PC-9 (cell line): ENCODE data around the gene CNTFR. TPM values are rescaled to one million over a fixed set of nuclear protein-coding genes. Genes with fewer than 3 reads are reported as not detected.

Source experiments
- BruUV-seq: library from RNA; stranded (reverse); fragments of 400-500 nt; replicated peaks from 2 replicates; lab custom pipeline; 2021; lab: Mats Ljungman, UMichigan
- CTCF ChIA-PET: fragments of 300-600 bp; sonication (Branson Sonifier 250); formaldehyde crosslinking; loops from one replicate; lab custom pipeline; 2022; ENCODE audit warnings: antibody characterized with exemption; lab: Charles Lee
- POLR2A ChIA-PET: fragments of 300-600 bp; sonication (Branson Sonifier 250); formaldehyde crosslinking; loops from one replicate; lab custom pipeline; 2022; ENCODE audit warnings: antibody characterized with exemption; ENCODE audit not compliant: unreplicated experiment; lab: Charles Lee
- DNase-seq, 2 experiments: peaks; one replicate each; pipeline versions ENCODE4 v3.0.0 to v3.0.0-alpha.2; 2015 to 2022; ENCODE audit warnings: mixed read lengths in 1 of 2
- H2AFZ ChIP-seq: fragments of 200-600 bp; sonication (generic); 2 replicates; pipeline ENCODE4 v1.8.1; 2017; ENCODE audit warnings: antibody characterized with exemption
- H3F3A ChIP-seq: fragments of 200-600 bp; sonication (generic); 2 replicates; pipeline ENCODE4 v1.8.1; 2017; ENCODE audit warnings: antibody characterized with exemption, mild to moderate bottlenecking, low read depth; ENCODE audit not compliant: insufficient read depth
- H3K27ac ChIP-seq: fragments of 200-600 bp; sonication (generic); 2 replicates; pipeline ENCODE4 v1.6.1; 2016; ENCODE audit warnings: mixed run types
- H3K27me3 ChIP-seq: fragments of 200-600 bp; sonication (generic); 2 replicates; pipeline ENCODE4 v1.6.1; 2016; ENCODE audit warnings: low read depth, mixed run types; ENCODE audit not compliant: insufficient read depth
- H3K36me3 ChIP-seq: fragments of 200-600 bp; sonication (generic); 2 replicates; pipeline ENCODE4 v1.6.1; 2016; ENCODE audit warnings: low read depth, mixed run types
- H3K4me1 ChIP-seq: fragments of 200-600 bp; sonication (generic); replicated peaks from 2 replicates; pipeline ENCODE4 v1.6.1; 2016; ENCODE audit warnings: mixed run types; ENCODE audit not compliant: insufficient read depth
- H3K4me2 ChIP-seq: fragments of 200-600 bp; sonication (generic); 2 replicates; pipeline ENCODE4 v1.6.1; 2017; ENCODE audit warnings: mixed run types
- H3K4me3 ChIP-seq: fragments of 200-600 bp; sonication (generic); 2 replicates; pipeline ENCODE4 v1.6.1; 2016; ENCODE audit warnings: mixed run types
- H3K79me2 ChIP-seq: fragments of 200-600 bp; sonication (generic); 2 replicates; pipeline ENCODE4 v1.6.1; 2017; ENCODE audit warnings: low read depth, mixed run types
- H3K9me2 ChIP-seq: fragments of 200-600 bp; sonication (generic); 2 replicates; pipeline ENCODE4 v1.8.1; 2017; ENCODE audit warnings: mild to moderate bottlenecking; ENCODE audit not compliant: insufficient read depth
- H3K9me3 ChIP-seq: fragments of 200-600 bp; sonication (generic); 2 replicates; pipeline ENCODE4 v1.8.1; 2016; ENCODE audit warnings: low read depth; ENCODE audit not compliant: insufficient read depth
- H4K20me1 ChIP-seq: fragments of 200-600 bp; sonication (generic); 2 replicates; pipeline ENCODE4 v1.8.1; 2017; ENCODE audit not compliant: insufficient read depth
- EZH2 ChIP-seq: fragments of 200-600 bp; sonication (generic); IDR thresholded peaks from 2 replicates; pipeline ENCODE4 v1.8.0; 2017; ENCODE audit warnings: antibody characterized with exemption, low read depth
- intact Hi-C: fragments of 100-400 bp; cut with micrococcal nuclease; formaldehyde crosslinking; loops from one replicate; pipeline ENCODE4 v1.10.0; 2022; ENCODE audit not compliant: unreplicated experiment
- total RNA-seq: library from RNA; stranded (reverse); gene quantifications from 2 replicates; pipeline ENCODE4 v1.2.3, GENCODE V29; 2021
- TF ChIP-seq, protein P1 (sequence below): fragments of 200-600 bp; sonication (generic); conservative IDR thresholded peaks from 2 replicates; pipeline ENCODE4 v1.6.1; 2017; ENCODE audit warnings: mixed run types, antibody characterized with exemption, mild to moderate bottlenecking, moderate library complexity

Gene CNTFR
- total RNA-seq, 1 experiment from 2014 or later: not detected

DNA sequence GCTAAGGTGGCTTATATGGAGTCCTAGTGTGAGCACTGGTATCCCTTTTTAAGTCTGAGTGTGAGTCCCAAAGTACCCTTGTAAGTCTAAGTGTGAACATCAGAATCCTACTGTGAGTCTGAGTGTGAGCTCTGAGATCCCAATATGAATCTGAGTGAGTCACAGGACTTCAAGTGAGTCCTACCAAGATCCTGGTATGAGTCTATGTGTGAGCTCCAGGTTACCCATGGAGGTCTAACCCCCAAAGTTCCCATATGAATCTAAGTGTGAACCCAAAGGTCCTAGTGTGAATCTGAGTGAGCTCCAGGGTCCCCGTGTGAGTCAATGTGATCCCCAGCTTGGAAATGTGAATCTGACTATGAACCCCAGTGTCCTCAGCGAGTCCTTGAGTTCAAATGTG lies 2.3 kb downstream of the CNTFR start:
- H3K79me2 ChIP-seq: no peaks in the 10 kb centered on the region
- CTCF ChIA-PET: interaction anchor here (1.0 kb wide), 1 partner anchor 183 kb away, joined by 3 read pairs; no protein-coding TSS in a partner anchor
- no peaks in the 10 kb centered on the region for H3K36me3 ChIP-seq
- no peaks in the 10 kb centered on the region for H4K20me1 ChIP-seq
- no peak overlapping the region for H3K4me2 ChIP-seq
- no peaks in the 10 kb centered on the region for H3F3A ChIP-seq
- no peaks in the 10 kb centered on the region for H3K9me2 ChIP-seq
- peaks cover 57% of the 10 kb centered on the region for H3K27me3 ChIP-seq
- intact Hi-C loops: no loop called here
- TF ChIP-seq EZH2: no peak
- TF ChIP-seq, protein P1, sequence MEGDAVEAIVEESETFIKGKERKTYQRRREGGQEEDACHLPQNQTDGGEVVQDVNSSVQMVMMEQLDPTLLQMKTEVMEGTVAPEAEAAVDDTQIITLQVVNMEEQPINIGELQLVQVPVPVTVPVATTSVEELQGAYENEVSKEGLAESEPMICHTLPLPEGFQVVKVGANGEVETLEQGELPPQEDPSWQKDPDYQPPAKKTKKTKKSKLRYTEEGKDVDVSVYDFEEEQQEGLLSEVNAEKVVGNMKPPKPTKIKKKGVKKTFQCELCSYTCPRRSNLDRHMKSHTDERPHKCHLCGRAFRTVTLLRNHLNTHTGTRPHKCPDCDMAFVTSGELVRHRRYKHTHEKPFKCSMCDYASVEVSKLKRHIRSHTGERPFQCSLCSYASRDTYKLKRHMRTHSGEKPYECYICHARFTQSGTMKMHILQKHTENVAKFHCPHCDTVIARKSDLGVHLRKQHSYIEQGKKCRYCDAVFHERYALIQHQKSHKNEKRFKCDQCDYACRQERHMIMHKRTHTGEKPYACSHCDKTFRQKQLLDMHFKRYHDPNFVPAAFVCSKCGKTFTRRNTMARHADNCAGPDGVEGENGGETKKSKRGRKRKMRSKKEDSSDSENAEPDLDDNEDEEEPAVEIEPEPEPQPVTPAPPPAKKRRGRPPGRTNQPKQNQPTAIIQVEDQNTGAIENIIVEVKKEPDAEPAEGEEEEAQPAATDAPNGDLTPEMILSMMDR: no peak
- no peak for DNase-seq
- no peaks in the 10 kb centered on the region for H3K9me3 ChIP-seq
- H3K27ac ChIP-seq: no peak overlapping the region
- H2AFZ ChIP-seq: no peak overlapping the region
- H3K4me1 ChIP-seq: no peaks in the 10 kb centered on the region
- H3K4me3 ChIP-seq: no peak overlapping the region
- BruUV-seq: no TSS peak
- POLR2A ChIA-PET: interaction anchor here (0.6 kb wide), 1 partner anchor 1105 kb away, joined by 4 read pairs; no protein-coding TSS in a partner anchor

DNA sequence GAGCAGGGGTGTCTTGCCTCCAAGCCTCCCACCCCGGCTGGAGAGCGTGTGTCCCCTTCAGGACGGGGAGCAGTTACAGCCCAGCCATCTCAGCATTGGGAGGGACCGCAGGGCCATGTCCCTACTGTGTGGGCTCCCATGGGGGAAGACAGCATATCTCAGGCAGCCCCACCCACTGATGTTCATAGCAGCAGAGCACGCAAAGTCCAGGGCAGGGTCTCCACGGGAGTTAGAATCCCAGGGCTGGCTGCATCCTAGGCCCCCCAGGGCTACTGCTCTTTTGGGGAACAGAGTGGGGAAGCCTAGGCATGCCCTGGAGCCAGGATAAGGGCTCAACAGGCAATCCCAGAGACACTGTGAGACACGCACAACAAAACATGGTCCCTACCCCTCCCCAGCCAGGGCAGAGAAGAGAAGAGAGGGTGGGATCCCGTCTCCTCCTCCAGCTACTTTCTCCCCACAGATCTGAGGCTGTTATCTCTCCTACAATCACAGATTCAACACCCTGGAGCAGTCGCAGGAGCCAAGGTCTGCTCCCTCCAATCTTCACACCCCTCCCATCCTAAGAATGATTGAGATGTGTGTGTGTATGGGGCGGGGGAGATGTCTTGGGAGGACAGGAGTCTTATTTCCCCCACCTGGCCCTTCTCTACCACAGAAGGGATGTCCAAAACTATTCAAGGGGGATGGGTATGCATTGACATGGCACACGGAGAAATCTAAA lies 3.4 kb downstream of the CNTFR start:
- ChIA-PET POLR2A (no interaction called here), CTCF (no interaction called here)
- intact Hi-C loops: no loop called here
- no peak for TF ChIP-seq EZH2
- TF ChIP-seq, protein P1: no peak
- H3K4me3 ChIP-seq: no peak overlapping the region
- no TSS peak for BruUV-seq
- no peak overlapping the region for H2AFZ ChIP-seq
- DNase-seq: no peak
- no peak overlapping the region for H3K4me2 ChIP-seq
- H3K9me2 ChIP-seq: no peaks in the 10 kb centered on the region
- no peaks in the 10 kb centered on the region for H3F3A ChIP-seq
- no peaks in the 10 kb centered on the region for H3K9me3 ChIP-seq
- no peaks in the 10 kb centered on the region for H3K79me2 ChIP-seq
- H3K27me3 ChIP-seq: peaks cover 55% of the 10 kb centered on the region
- H3K36me3 ChIP-seq: no peaks in the 10 kb centered on the region
- no peak overlapping the region for H3K27ac ChIP-seq
- no peaks in the 10 kb centered on the region for H4K20me1 ChIP-seq
- H3K4me1 ChIP-seq: no peaks in the 10 kb centered on the region

DNA sequence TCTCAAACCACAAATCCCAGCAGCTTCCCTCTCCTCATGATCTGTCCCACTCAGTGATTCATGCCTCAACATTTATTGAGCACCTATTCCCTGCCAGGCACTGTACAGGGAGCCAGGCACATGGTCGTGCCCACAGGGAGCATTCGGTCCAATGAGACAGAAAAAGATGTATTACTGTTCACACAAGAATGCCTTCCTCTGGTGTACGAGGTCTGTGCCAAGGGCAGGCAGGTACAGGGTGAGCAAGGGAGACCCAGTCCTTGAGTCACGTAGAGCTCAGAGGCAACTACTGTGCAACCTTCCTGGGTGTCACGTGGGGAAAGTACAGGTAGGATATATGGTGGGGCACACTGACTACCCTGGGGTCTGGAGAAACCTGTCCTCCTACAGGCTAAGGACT lies 4.6 kb downstream of the CNTFR start:
- H3K9me2 ChIP-seq: no peaks in the 10 kb centered on the region
- intact Hi-C loops: no loop called here
- POLR2A ChIA-PET: no interaction called here

More for the DNA sequence above, 4.6 kb downstream of the CNTFR start:
- Histone ChIP-seq H3F3A (no peaks in the 10 kb centered on the region), H3K79me2 (no peaks in the 10 kb centered on the region), H3K4me1 (no peaks in the 10 kb centered on the region), H3K9me3 (no peaks in the 10 kb centered on the region), H2AFZ (no peak overlapping the region), H4K20me1 (no peaks in the 10 kb centered on the region), H3K4me2 (no peak overlapping the region), H3K27ac (no peak overlapping the region), H3K27me3 (peaks cover 67% of the 10 kb centered on the region), H3K36me3 (no peaks in the 10 kb centered on the region), H3K4me3 (no peak overlapping the region)
- BruUV-seq: no TSS peak
- no peak for DNase-seq
- no peak for TF ChIP-seq EZH2
- TF ChIP-seq, protein P1: no peak
- CTCF ChIA-PET: no interaction called here
